Tibial nerve (tissue), 4 donors: ENCODE data around the gene COL11A2. TPM values are rescaled to one million over a fixed set of nuclear protein-coding genes. Genes with fewer than 3 reads are reported as not detected.
"Not testable (repeated sequence)": the region's sequence is repeated elsewhere in the genome, so short reads cannot be mapped to it uniquely, and the experiment has no call there.

Source experiments
- DNase-seq, 2 donors: peaks; one replicate each; pipeline ENCODE4 v3.0.0-alpha.2; 2019; ENCODE audit warnings: low spot score in 2 of 2
- H3K27ac ChIP-seq, 4 donors: fragments of 200-600 bp; sonication (generic) in 3 of 4; one replicate each; pipeline ENCODE4 v1.5.1; 2017 to 2019; ENCODE audit warnings: mild to moderate bottlenecking in 1 of 4
- H3K27me3 ChIP-seq, 2 donors: fragments of 200-600 bp; sonication (generic) in 1 of 2; one replicate each; pipeline versions ENCODE4 v1.5.1 to v1.6.0; 2017 to 2019
- H3K36me3 ChIP-seq, 3 donors: fragments of 200-600 bp; sonication (generic); one replicate each; pipeline ENCODE4 v1.5.1; 2018 to 2019
- H3K4me1 ChIP-seq, 4 donors: fragments of 200-600 bp; sonication (generic) in 3 of 4; one replicate each; pipeline ENCODE4 v1.5.1; 2017 to 2019
- H3K4me3 ChIP-seq, 4 donors: fragments of 200-600 bp; sonication (generic) in 3 of 4; one replicate each; pipeline ENCODE4 v1.5.1; 2017 to 2019; ENCODE audit warnings: mild to moderate bottlenecking in 1 of 4, moderate library complexity in 1 of 4
- H3K9me3 ChIP-seq, 4 donors: fragments of 200-600 bp; sonication (generic) in 3 of 4; one replicate each; pipeline ENCODE4 v1.5.1; 2017 to 2019
- CTCF ChIP-seq, 5 experiments: fragments of 200-600 bp in 3 of 5; fragments of 450-650 bp in 2 of 5; sonication (generic) in 3 of 5; IDR thresholded peaks; one replicate each; pipeline ENCODE4 v1.5.1; 2016 to 2019; ENCODE audit warnings: antibody characterized with exemption in 5 of 5, mild to moderate bottlenecking in 3 of 5, moderate library complexity in 2 of 5
- EP300 ChIP-seq, 2 donors: sonication (generic); formaldehyde crosslinking; IDR thresholded peaks; one replicate each; pipeline ENCODE4 v1.6.1; 2017; ENCODE audit warnings: antibody characterized with exemption in 2 of 2, mild to moderate bottlenecking in 1 of 2
- POLR2A ChIP-seq, 2 donors: fragments of 450-650 bp; IDR thresholded peaks; one replicate each; pipeline ENCODE4 v1.6.1; 2017; ENCODE audit warnings: antibody characterized with exemption in 2 of 2, mild to moderate bottlenecking in 2 of 2, moderate library complexity in 2 of 2
- WGBS, 2 donors: methylation state at CpG; one replicate each; pipeline ENCODE4 v1.1.5; 2018; 5-methylcytosine and 5-hydroxymethylcytosine counted together
- total RNA-seq, 4 donors: library from RNA; depleted of rRNA; stranded (reverse); fragments of >200 nt; gene quantifications; one replicate each; pipeline ENCODE4 v1.1.0, GENCODE V29; 2016

The COL11A2 gene
- total RNA-seq, 4 donors from 2014 or later = 1.5 to 4.3 (median 2.9) TPM

DNA sequence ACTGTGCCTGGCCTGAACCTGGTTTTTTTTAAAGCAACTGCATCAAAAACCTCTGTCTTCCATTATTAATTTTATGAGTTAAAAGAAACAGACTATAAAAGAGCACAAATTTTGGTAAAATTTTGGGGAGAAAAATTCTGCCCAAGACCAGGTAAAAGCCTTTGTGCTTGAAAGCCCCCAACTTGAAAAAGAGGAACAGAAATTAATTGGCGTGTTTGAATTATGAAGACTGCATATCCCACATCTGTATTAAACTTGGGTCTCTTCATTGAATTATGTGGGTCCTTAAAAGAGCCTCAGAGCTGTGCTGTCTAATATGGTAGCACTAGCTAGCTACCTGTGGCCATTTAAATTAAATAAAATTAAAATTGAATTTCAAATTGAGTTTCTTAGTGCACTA is 41.2 kb downstream of the COL11A2 start:
- 92 to 93% methylated on average over 1 of the region's 1 CpG for WGBS, 2 donors
- no peak overlapping the region for H3K4me3 ChIP-seq
- no peaks in the 10 kb centered on the region for H3K36me3 ChIP-seq
- H3K27me3 ChIP-seq = peaks cover 0 to 19% of the 10 kb centered on the region in 2 donors
- peaks cover 0 to 14% (median 0%) of the 10 kb centered on the region in 4 donors for H3K9me3 ChIP-seq
- peaks cover 0 to 6% (median 0%) of the 10 kb centered on the region in 4 donors for H3K4me1 ChIP-seq
- no peak for TF ChIP-seq CTCF (IDR thresholded peaks at IDR 0.05)
- TF ChIP-seq POLR2A (IDR thresholded peaks at IDR 0.05) = no peak
- DNase-seq = no peak
- no peak overlapping the region for H3K27ac ChIP-seq

DNA sequence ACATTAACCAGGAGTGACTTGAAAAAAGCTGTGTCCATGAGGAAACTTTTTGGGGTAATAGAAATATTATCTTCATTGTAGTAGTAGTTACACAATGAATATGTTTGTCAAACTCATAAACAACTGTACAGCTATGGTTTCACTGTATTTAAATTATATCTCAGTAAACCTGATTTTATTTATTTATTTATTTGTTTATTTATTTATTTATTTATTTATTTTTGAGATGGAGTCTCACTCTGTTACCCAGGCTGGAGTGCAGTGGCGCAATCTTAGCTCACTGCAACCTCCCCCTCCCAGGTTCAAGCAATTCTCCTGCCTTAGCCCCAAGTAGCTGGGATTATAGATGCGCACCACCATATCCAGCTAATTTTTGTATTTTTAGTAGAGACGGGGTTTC is 41.7 kb downstream of the COL11A2 start:
- H3K9me3 ChIP-seq = peaks cover 0 to 14% (median 0%) of the 10 kb centered on the region in 4 donors
- not testable (repeated sequence) for H3K4me3 ChIP-seq, H3K4me1 ChIP-seq, H3K27ac ChIP-seq, DNase-seq, H3K36me3 ChIP-seq
- peaks cover 0 to 20% of the 10 kb centered on the region in 2 donors for H3K27me3 ChIP-seq
- WGBS, 2 donors = 83 to 93% methylated on average over 3 of the region's 3 CpGs

GRCh38 chr6:33147807-33148666 is 44.2 kb downstream of the COL11A2 start:
- no peak for TF ChIP-seq POLR2A (IDR thresholded peaks at IDR 0.05)
- no peak for TF ChIP-seq EP300 (IDR thresholded peaks at IDR 0.05)
- TF ChIP-seq CTCF (IDR thresholded peaks at IDR 0.05) = peak; percentile 61 to 81 (median 75)
- Histone ChIP-seq H3K27ac (no peak overlapping the region), H3K9me3 (peaks cover 0 to 14% (median 0%) of the 10 kb centered on the region in 4 donors), H3K4me3 (no peak overlapping the region), H3K4me1 (peaks cover 0 to 6% (median 0%) of the 10 kb centered on the region in 4 donors), H3K36me3 (no peaks in the 10 kb centered on the region), H3K27me3 (peaks cover 0 to 22% of the 10 kb centered on the region in 2 donors)
- peak in 1 of 2 donors; percentile 59 for DNase-seq
- WGBS, 2 donors = 40 to 43% methylated on average over 8 of the region's 8 CpGs

- peaks cover 0 to 16% of the 10 kb centered on the region in 2 donors for H3K27me3 ChIP-seq
- WGBS, 2 donors = 13 to 35% methylated on average over 1 of the region's 1 CpG
- H3K4me1 ChIP-seq = peaks cover 0 to 6% (median 0%) of the 10 kb centered on the region in 4 donors
- TF ChIP-seq EP300 (IDR thresholded peaks at IDR 0.05) (peak in 1 of 2 donors; percentile 75), POLR2A (IDR thresholded peaks at IDR 0.05) (no peak)
- no peak overlapping the region for H3K27ac ChIP-seq
- DNase-seq = no peak
- H3K4me3 ChIP-seq = no peak overlapping the region
- no peaks in the 10 kb centered on the region for H3K9me3 ChIP-seq
- no peaks in the 10 kb centered on the region for H3K36me3 ChIP-seq
Measured at GRCh38 chr6:33144373-33144772, 47.9 kb downstream of the COL11A2 start.

DNA sequence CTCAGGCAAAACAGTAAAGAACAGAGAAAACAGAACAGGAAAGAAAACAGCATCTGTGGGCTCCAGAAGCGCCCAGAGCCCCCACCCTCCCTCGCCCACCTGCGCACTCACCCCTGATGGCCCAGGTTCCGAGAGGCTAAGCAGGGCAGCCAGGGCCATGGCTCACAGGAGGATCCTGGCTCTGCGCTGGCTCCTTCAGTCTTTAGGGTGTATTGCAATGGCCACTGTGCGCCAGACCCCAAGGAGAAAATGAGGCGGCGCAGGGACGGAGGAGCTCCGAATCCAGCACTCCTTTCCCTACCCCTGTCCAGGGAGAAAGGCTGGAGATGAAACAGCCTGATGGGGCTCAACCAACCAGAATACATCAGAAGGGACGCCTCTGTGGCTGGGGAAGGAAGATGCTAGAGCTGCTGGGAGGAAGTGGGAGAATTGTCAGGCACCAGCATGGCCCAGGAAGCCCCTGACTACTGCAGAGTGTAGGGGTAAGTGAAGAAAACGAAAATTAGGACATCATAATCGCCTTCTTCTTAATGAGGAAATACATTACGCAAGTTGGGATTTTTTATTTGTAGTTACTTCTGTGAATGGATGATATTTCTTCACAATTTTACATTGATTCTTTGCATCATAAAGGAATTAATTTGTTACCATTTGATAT is 49.0 kb downstream of the COL11A2 start:
- 71 to 83% methylated on average over 14 of the region's 14 CpGs for WGBS, 2 donors
- no peaks in the 10 kb centered on the region for H3K36me3 ChIP-seq
- H3K9me3 ChIP-seq = no peaks in the 10 kb centered on the region
- peaks cover 0 to 5% (median 0%) of the 10 kb centered on the region in 4 donors for H3K4me1 ChIP-seq
- no peak for TF ChIP-seq CTCF (IDR thresholded peaks at IDR 0.05)
- TF ChIP-seq POLR2A (IDR thresholded peaks at IDR 0.05) = no peak
- TF ChIP-seq EP300 (IDR thresholded peaks at IDR 0.05) = no peak
- H3K27me3 ChIP-seq = peaks cover 0 to 9% of the 10 kb centered on the region in 2 donors
- DNase-seq = no peak
- H3K4me3 ChIP-seq = no peak overlapping the region
- H3K27ac ChIP-seq = no peak overlapping the region
